Muscle of back (tissue), 11 donors: ENCODE data around the gene ARL6IP1. TPM values are rescaled to one million over a fixed set of nuclear protein-coding genes. Genes with fewer than 3 reads are reported as not detected.
"Not testable (repeated sequence)": the region's sequence is repeated elsewhere in the genome, so short reads cannot be mapped to it uniquely, and the experiment has no call there.

Experiments used
- DNase-seq, 3 donors: peaks; one replicate each; pipeline versions ENCODE4 v3.0.0 to v3.0.0-alpha.2; 2013
- polyA plus RNA-seq, 10 donors: library from polyadenylated mRNA; unstranded; fragments of 120-200 nt; gene quantifications; one replicate each; pipeline ENCODE4 v1.2.1, GENCODE V29; 2013; ENCODE audit not compliant: insufficient read length in 10 of 10

Gene ARL6IP1
- polyA plus RNA-seq, 10 donors = 74.7 to 136 (median 97.9) TPM

DNA sequence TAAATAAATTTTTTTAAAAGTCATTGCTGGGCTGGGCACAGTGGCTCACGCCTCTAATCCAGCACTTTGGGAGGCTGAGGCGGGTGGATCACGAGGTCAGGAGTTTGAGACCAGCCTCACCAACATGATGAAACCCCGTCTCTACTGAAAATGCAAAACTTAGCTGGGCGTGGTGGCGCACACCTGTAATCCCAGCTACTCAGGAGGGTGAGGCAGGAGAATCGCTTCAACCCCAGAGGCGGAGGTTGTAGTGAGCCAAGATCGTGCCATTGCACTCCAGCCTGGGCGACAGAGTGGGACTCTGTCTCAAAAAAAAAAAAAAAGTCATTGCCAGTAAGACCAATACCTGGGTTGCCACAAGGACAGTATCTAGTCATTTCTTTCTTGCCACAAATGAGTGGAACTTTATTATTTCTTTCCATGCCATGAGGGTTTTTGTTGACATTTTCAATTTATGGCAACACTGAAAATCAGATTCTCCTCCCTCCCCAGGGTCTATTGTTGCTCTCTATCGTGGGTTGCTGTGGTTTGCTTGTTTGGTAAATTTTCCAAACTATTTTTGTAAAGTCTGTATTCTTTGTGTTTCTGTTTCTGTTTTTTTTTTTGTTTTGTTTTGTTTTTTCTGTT, 30.9 kb downstream of the ARL6IP1 start:
- not testable (repeated sequence) for DNase-seq

GRCh38 chr16:18767217-18767616, 34.1 kb downstream of the ARL6IP1 start:
- DNase-seq = not testable (repeated sequence)

DNA sequence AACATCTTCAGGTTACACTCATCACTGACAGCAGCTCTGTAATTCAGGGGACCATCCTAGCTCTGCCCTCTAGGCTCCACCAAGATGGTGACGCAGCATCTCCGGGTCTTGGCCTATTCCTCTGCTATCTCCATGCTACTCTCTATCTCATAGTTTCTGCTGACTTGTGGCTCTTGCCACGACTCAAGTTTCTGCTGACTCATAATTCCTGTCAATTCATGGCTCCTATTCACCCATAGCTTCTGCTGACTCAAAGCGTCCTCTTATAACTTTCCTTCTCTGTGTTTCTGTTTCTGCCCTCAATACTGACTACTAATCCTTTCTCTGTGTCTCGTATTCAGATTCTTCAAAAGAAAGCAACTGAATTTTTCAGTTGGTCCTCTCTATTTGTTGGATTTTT, 38.6 kb downstream of the ARL6IP1 start:
- not testable (repeated sequence) for DNase-seq

GRCh38 chr16:18759598-18760520, 41.5 kb downstream of the ARL6IP1 start:
- DNase-seq = peak in 1 of 3 donors; percentile 15

GRCh38 chr16:18757960-18758660, 43.2 kb downstream of the ARL6IP1 start:
- not testable (repeated sequence) for DNase-seq

DNA sequence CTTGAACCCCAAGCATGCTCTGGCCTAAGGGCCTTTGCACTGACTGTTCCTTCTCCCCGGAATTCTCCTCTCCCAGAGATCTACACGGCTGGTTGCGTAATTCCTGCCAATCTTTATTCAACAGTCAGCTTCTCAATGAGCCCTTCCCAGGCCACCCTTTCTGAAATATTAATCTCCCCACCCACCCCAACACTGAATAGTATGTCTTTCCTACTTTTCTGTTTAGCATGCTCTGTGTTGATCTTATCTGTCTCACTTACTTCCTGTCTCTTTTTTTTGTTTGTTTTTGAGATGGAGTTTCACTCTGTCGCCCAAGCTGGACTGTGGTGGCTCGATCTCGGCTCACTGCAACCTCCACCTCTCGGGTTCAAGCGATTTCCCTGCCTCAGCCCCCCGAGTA, 44.7 kb downstream of the ARL6IP1 start:
- not testable (repeated sequence) for DNase-seq

- DNase-seq = not testable (repeated sequence)
Observed at GRCh38 chr16:18742870-18743269, 58.5 kb downstream of the ARL6IP1 start.

Other genes starting within 250 kb of the ARL6IP1 start
- 10 to 100 TPM; 29.4 to 95.6 (median 61.7) TPM for gene NOMO2, start 239.5 kb downstream of the ARL6IP1 start, polyA plus RNA-seq
- gene RPS15A, start 11.2 kb downstream of the ARL6IP1 start, polyA plus RNA-seq = 1,000 to 10,000 TPM; 1,620 to 2,402 (median 1,877) TPM
- 10 to 100 TPM; 32.6 to 55.0 (median 43.2) TPM for gene SMG1, start 124.9 kb upstream of the ARL6IP1 start, polyA plus RNA-seq
- gene TMC7, start 182.4 kb upstream of the ARL6IP1 start, polyA plus RNA-seq = 1 to 10 TPM in 9 of 10 donors, under 1 TPM in 1; 0.99 to 2.6 (median 1.4) TPM